NK-92 (cell line): ENCODE data around the gene CLASP1.

Experiments
- DNase-seq: peaks from one replicate; lab custom pipeline; 2025; ENCODE audit not compliant: unreplicated experiment; lab: John Stamatoyannopoulos, UW

CLASP1 gene

GRCh38 chr2:121510857-121511256 is 138.4 kb downstream of the CLASP1 start:
- no peak for DNase-seq

- DNase-seq, result no peak
These were observed 142.6 kb downstream of the CLASP1 start for GRCh38 chr2:121506621-121507020.

- DNase-seq, result no peak
These were observed 143.2 kb downstream of the CLASP1 start for GRCh38 chr2:121505986-121506586.

GRCh38 chr2:121505005-121505404 is 144.3 kb downstream of the CLASP1 start:
- no peak for DNase-seq

- no peak for DNase-seq
These were observed 144.9 kb downstream of the CLASP1 start for GRCh38 chr2:121504316-121504715.

- DNase-seq, result no peak
These were observed 146.5 kb downstream of the CLASP1 start for GRCh38 chr2:121502781-121503180.

GRCh38 chr2:121502246-121502645 is 147.0 kb downstream of the CLASP1 start:
- no peak for DNase-seq

- DNase-seq, result no peak
These were observed 147.7 kb downstream of the CLASP1 start for GRCh38 chr2:121501554-121501953.

- DNase-seq, result no peak
These were observed 148.2 kb downstream of the CLASP1 start for GRCh38 chr2:121501031-121501430.

GRCh38 chr2:121498731-121499130 is 150.5 kb downstream of the CLASP1 start:
- DNase-seq, result no peak

- no peak for DNase-seq
These were observed 156.9 kb downstream of the CLASP1 start for GRCh38 chr2:121492409-121492808.

- DNase-seq, result no peak
These were observed 157.7 kb downstream of the CLASP1 start for GRCh38 chr2:121491518-121491917.

GRCh38 chr2:121490584-121491133 is 158.6 kb downstream of the CLASP1 start:
- no peak for DNase-seq

- no peak for DNase-seq
These were observed 159.2 kb downstream of the CLASP1 start for GRCh38 chr2:121489911-121490583.

GRCh38 chr2:121489284-121489683 is 160.0 kb downstream of the CLASP1 start:
- no peak for DNase-seq

- DNase-seq, result no peak
These were observed 163.0 kb downstream of the CLASP1 start for GRCh38 chr2:121486191-121486790.

- DNase-seq, result no peak
These were observed 164.2 kb downstream of the CLASP1 start for GRCh38 chr2:121485039-121485438.

- no peak for DNase-seq
These were observed 165.4 kb downstream of the CLASP1 start for GRCh38 chr2:121483846-121484245.

- DNase-seq, result no peak
These were observed 166.2 kb downstream of the CLASP1 start for GRCh38 chr2:121483021-121483420.

GRCh38 chr2:121480826-121481225 is 168.4 kb downstream of the CLASP1 start:
- no peak for DNase-seq

- no peak for DNase-seq
These were observed 169.3 kb downstream of the CLASP1 start for GRCh38 chr2:121479882-121480522.
